Measurements from ENCODE around the gene CKAP2L. TPM values are rescaled to one million over a fixed set of nuclear protein-coding genes. Genes with fewer than 3 reads are reported as not detected.
A peak's percentile ranks its signal among the peaks of the same experiment; 100 is the strongest.

The CKAP2L gene
- total and polyA plus RNA-seq, 9 of the 15 experiments (the other 6 are each of a cell fraction or from before 2014, with no cell fraction given) = 10.4 to 21.9 (median 14.2) TPM

GRCh38 chr2:112794131-112794733 is 29.8 kb upstream of the CKAP2L start (continued):
- no peak for TF ChIP-seq GTF2B (IDR thresholded peaks at IDR 0.05; ENCODE audit: extremely low read depth, insufficient read length)
- TF ChIP-seq SMARCC2 (IDR thresholded peaks at IDR 0.05; ENCODE audit: low read depth) = peak; percentile 62; the same call in 1 of the 2 replicates
- peak; percentile 98 for TF ChIP-seq MYC (IDR thresholded peaks at IDR 0.05; ENCODE audit: low read depth, low read length)
- TF ChIP-seq MYC (CRISPR knock-in tag; IDR thresholded peaks at IDR 0.05; ENCODE audit: borderline replicate concordance, low read depth) = no peak; the same call in 1 of the 2 replicates
- TF ChIP-seq NCOR1 (IDR thresholded peaks at IDR 0.05) = peak; percentile 51; the same call in 1 of the 2 replicates
- 0 out of 2 replicates have a peak, but pooled peaks have one; percentile 17 for TF ChIP-seq ZNF354B (CRISPR knock-in tag; IDR thresholded peaks at IDR 0.05)
- TF ChIP-seq NEUROD1 (IDR thresholded peaks at IDR 0.05; ENCODE audit: borderline replicate concordance, low read depth, low read length, partially characterized antibody) = peak; percentile 86
- TF ChIP-seq ARID1B (IDR thresholded peaks at IDR 0.05) = peak; percentile 80
- TF ChIP-seq CTCFL (IDR thresholded peaks at IDR 0.05; ENCODE audit: borderline replicate concordance, insufficient read depth, low read depth, low read length, poor library complexity, severe bottlenecking) = no peak
- peak; percentile 76; the same call in 1 of the 2 replicates for TF ChIP-seq CREB5 (CRISPR knock-in tag; IDR thresholded peaks at IDR 0.05)
- no peak for TF ChIP-seq NFXL1 (CRISPR knock-in tag; IDR thresholded peaks at IDR 0.05)
- no peak for TF ChIP-seq SMARCA5 (IDR thresholded peaks at IDR 0.05)
- TF ChIP-seq ZNF586 (CRISPR knock-in tag; conservative IDR thresholded peaks at IDR 0.05) = no peak
- peak; percentile 71 to 77 for TF ChIP-seq E2F6 (IDR thresholded peaks at IDR 0.05; ENCODE audit: borderline replicate concordance in 1 of 2, extremely low read depth in 1 of 2, insufficient read depth in 1 of 2, insufficient read length in 1 of 2, low read depth in 1 of 2, low read length in 1 of 2, poor library complexity in 1 of 2, severe bottlenecking in 1 of 2)
- TF ChIP-seq ZBTB1 (CRISPR knock-in tag; IDR thresholded peaks at IDR 0.05; ENCODE audit: borderline replicate concordance, low read depth) = no peak
- no peak for TF ChIP-seq ZNF445 (CRISPR knock-in tag; IDR thresholded peaks at IDR 0.05; ENCODE audit: low read depth)
- TF ChIP-seq RNF2 (IDR thresholded peaks at IDR 0.05) = peak; percentile 92
- TF ChIP-seq ZNF24 (IDR thresholded peaks at IDR 0.05) = peak; percentile 73; the same call in 1 of the 2 replicates
- TF ChIP-seq LEF1 (IDR thresholded peaks at IDR 0.05) = peak; percentile 91
- no peak for TF ChIP-seq THRB (CRISPR knock-in tag; conservative IDR thresholded peaks at IDR 0.05)
- no peak for TF ChIP-seq HDGF (IDR thresholded peaks at IDR 0.05)
- TF ChIP-seq ZFP30 (CRISPR knock-in tag; IDR thresholded peaks at IDR 0.05; ENCODE audit: borderline replicate concordance) = no peak
